ENCODE data around the gene CCT6A. TPM values are rescaled to one million over a fixed set of nuclear protein-coding genes. Genes with fewer than 3 reads are reported as not detected.
"Not testable (repeated sequence)": the region's sequence is repeated elsewhere in the genome, so short reads cannot be mapped to it uniquely, and the experiment has no call there.

Gene CCT6A
- total and polyA plus RNA-seq, 2 donors = 135 to 198 TPM

DNA sequence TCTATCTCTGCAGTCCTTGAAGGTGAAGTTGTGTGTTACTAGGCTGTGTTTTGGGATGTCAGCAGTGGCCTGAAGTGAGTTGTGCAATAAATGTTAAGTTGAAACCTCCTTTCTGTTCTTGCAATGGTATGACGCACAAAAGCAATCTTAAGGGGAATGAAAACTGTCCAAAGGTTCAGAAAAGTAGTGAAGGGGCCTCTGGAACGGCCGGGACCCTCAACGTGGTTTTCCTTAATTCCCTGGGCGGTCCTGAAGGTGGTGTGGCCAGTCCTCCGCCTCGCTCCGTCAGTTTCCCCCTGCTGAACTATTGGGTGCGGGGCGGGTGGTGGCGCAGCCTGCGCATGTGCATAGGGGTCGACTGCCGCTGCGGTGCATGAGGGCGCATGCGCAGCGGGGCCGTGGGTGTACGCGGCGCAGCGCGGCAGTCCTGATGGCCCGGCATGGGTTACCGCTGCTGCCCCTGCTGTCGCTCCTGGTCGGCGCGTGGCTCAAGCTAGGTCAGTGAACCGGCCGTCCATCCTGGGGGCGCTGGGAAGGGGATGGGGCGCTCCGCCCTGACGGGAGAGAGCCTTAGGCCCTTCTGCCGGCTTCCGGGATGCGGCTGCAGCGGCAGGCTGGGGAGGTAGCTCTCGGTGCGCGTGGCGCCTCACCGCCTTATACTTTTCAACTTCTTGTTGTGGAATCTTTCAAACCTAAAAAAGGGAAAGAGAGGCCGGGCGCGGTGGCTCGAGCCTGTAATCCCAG, 12.5 kb downstream of the CCT6A start, which contains the start of gene SUMF2:
Gene SUMF2 (plus strand): TSS at position 405 of the 744 bp plus-strand sequence. CDS start 26 bp downstream, at position 431.
- H3K9me3 ChIP-seq (ENCODE audit: control insufficient read depth in 2 of 2, insufficient read depth in 1 of 2, low read length in 1 of 2) = no peaks in the 10 kb centered on the region
- WGBS = 1% methylated on average over 49 of the region's 49 CpGs
- H3K4me1 ChIP-seq (ENCODE audit: control insufficient read depth in 2 of 2, insufficient read depth in 2 of 2, low read length in 2 of 2) = peaks cover 4 to 6% of the 10 kb centered on the region in 2 donors
- H3K36me3 ChIP-seq (ENCODE audit: control insufficient read depth in 2 of 2, insufficient read depth in 2 of 2, low read length in 1 of 2) = peaks cover 19 to 42% of the 10 kb centered on the region in 2 donors
- no peaks in the 10 kb centered on the region for H3K27me3 ChIP-seq (ENCODE audit: control insufficient read depth in 2 of 2, insufficient read depth in 1 of 2, low read length in 1 of 2)
- peak within 1 kb of the TSS; percentile 89 to 96 for H3K27ac ChIP-seq (ENCODE audit: low read depth in 1 of 2, low read length in 1 of 2)
- DNase-seq (ENCODE audit: low read depth in 6 of 9, low spot score in 9 of 9) = peak; percentile 75 to 95 (median 89)
- peak within 1 kb of the TSS; percentile 89 to 94 for H3K4me3 ChIP-seq (ENCODE audit: low read length in 2 of 2)

GRCh38 chr7:56066376-56066775, 14.8 kb downstream of the CCT6A start:
- not testable (repeated sequence) for H3K27me3 ChIP-seq (ENCODE audit: control insufficient read depth in 2 of 2, insufficient read depth in 1 of 2, low read length in 1 of 2); H3K4me3 ChIP-seq (ENCODE audit: low read length in 2 of 2); H3K4me1 ChIP-seq (ENCODE audit: control insufficient read depth in 2 of 2, insufficient read depth in 2 of 2, low read length in 2 of 2); H3K9me3 ChIP-seq (ENCODE audit: control insufficient read depth in 2 of 2, insufficient read depth in 1 of 2, low read length in 1 of 2); H3K27ac ChIP-seq (ENCODE audit: low read depth in 1 of 2, low read length in 1 of 2); DNase-seq (ENCODE audit: low read depth in 6 of 9, low spot score in 9 of 9)
- 97% methylated on average over 13 of the region's 13 CpGs for WGBS
- H3K36me3 ChIP-seq (ENCODE audit: control insufficient read depth in 2 of 2, insufficient read depth in 2 of 2, low read length in 1 of 2) = peaks cover 29 to 41% of the 10 kb centered on the region in 2 donors

- 58% methylated on average over 19 of the region's 19 CpGs for WGBS
Observed at GRCh38 chr7:56074371-56074791, 22.8 kb downstream of the CCT6A start.

DNA sequence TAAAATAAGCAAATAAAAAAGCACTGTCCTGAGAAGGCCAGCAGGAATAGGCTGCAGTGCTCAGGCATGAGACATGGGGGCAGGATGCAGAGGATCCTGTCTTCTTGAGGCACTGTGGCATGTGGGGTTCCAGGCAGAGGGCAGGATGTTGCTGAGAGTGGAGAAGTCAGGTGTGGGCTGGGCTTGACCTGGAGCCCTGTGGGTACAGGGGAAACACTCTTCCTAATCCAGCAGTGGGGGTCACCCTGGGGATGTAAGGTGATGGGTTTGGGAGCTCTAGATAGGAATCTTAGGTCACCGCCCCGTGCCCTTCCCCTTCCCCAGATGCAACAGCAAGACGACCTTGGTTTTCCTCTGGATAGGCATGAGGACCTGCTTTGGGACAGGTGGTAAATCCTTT, 26.1 kb downstream of the CCT6A start:
- Histone ChIP-seq H3K36me3 (ENCODE audit: control insufficient read depth in 2 of 2, insufficient read depth in 2 of 2, low read length in 1 of 2) (peaks cover 49 to 58% of the 10 kb centered on the region in 2 donors), H3K27ac (ENCODE audit: low read depth in 1 of 2, low read length in 1 of 2) (no peak overlapping the region), H3K9me3 (ENCODE audit: control insufficient read depth in 2 of 2, insufficient read depth in 1 of 2, low read length in 1 of 2) (no peaks in the 10 kb centered on the region), H3K27me3 (ENCODE audit: control insufficient read depth in 2 of 2, insufficient read depth in 1 of 2, low read length in 1 of 2) (no peaks in the 10 kb centered on the region), H3K4me1 (ENCODE audit: control insufficient read depth in 2 of 2, insufficient read depth in 2 of 2, low read length in 2 of 2) (peaks cover 0 to 4% of the 10 kb centered on the region in 2 donors), H3K4me3 (ENCODE audit: low read length in 2 of 2) (no peak overlapping the region)
- 99% methylated on average over 3 of the region's 3 CpGs for WGBS
- DNase-seq (ENCODE audit: low read depth in 6 of 9, low spot score in 9 of 9) = no peak

More at GRCh38 chr7:56074371-56074791, 22.8 kb downstream of the CCT6A start:
- peaks cover 39 to 58% of the 10 kb centered on the region in 2 donors for H3K36me3 ChIP-seq (ENCODE audit: control insufficient read depth in 2 of 2, insufficient read depth in 2 of 2, low read length in 1 of 2)
- H3K4me1 ChIP-seq (ENCODE audit: control insufficient read depth in 2 of 2, insufficient read depth in 2 of 2, low read length in 2 of 2) = peaks cover 0 to 2% of the 10 kb centered on the region in 2 donors
- H3K9me3 ChIP-seq (ENCODE audit: control insufficient read depth in 2 of 2, insufficient read depth in 1 of 2, low read length in 1 of 2) = no peaks in the 10 kb centered on the region
- no peaks in the 10 kb centered on the region for H3K27me3 ChIP-seq (ENCODE audit: control insufficient read depth in 2 of 2, insufficient read depth in 1 of 2, low read length in 1 of 2)
- DNase-seq (ENCODE audit: low read depth in 6 of 9, low spot score in 9 of 9) = peak in 5 of 9 donors; percentile 27 to 69 (median 50)
- no peak overlapping the region for H3K4me3 ChIP-seq (ENCODE audit: low read length in 2 of 2)
- H3K27ac ChIP-seq (ENCODE audit: low read depth in 1 of 2, low read length in 1 of 2) = no peak overlapping the region

DNA sequence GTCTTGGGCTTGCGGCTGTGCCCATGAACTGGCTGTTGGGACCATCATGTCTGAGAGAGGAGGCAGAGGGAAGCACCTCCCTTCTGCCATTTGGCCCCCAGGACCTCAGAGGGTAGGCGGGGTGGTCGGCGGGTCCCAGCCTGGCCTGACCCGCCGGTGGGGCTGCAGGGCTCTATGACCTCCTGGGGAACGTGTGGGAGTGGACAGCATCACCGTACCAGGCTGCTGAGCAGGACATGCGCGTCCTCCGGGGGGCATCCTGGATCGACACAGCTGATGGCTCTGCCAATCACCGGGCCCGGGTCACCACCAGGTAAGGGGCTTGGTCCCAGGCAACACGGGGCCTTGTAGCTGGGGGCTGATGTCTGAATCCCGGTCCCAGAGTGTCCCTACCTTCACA, 26.6 kb downstream of the CCT6A start:
- Histone ChIP-seq H3K4me1 (ENCODE audit: control insufficient read depth in 2 of 2, insufficient read depth in 2 of 2, low read length in 2 of 2) (peaks cover 0 to 4% of the 10 kb centered on the region in 2 donors), H3K9me3 (ENCODE audit: control insufficient read depth in 2 of 2, insufficient read depth in 1 of 2, low read length in 1 of 2) (no peaks in the 10 kb centered on the region), H3K36me3 (ENCODE audit: control insufficient read depth in 2 of 2, insufficient read depth in 2 of 2, low read length in 1 of 2) (peaks cover 44 to 54% of the 10 kb centered on the region in 2 donors), H3K27ac (ENCODE audit: low read depth in 1 of 2, low read length in 1 of 2) (no peak overlapping the region), H3K27me3 (ENCODE audit: control insufficient read depth in 2 of 2, insufficient read depth in 1 of 2, low read length in 1 of 2) (no peaks in the 10 kb centered on the region), H3K4me3 (ENCODE audit: low read length in 2 of 2) (no peak overlapping the region)
- WGBS = over 99% methylated on average over 16 of the region's 16 CpGs
- no peak for DNase-seq (ENCODE audit: low read depth in 6 of 9, low spot score in 9 of 9)

DNA sequence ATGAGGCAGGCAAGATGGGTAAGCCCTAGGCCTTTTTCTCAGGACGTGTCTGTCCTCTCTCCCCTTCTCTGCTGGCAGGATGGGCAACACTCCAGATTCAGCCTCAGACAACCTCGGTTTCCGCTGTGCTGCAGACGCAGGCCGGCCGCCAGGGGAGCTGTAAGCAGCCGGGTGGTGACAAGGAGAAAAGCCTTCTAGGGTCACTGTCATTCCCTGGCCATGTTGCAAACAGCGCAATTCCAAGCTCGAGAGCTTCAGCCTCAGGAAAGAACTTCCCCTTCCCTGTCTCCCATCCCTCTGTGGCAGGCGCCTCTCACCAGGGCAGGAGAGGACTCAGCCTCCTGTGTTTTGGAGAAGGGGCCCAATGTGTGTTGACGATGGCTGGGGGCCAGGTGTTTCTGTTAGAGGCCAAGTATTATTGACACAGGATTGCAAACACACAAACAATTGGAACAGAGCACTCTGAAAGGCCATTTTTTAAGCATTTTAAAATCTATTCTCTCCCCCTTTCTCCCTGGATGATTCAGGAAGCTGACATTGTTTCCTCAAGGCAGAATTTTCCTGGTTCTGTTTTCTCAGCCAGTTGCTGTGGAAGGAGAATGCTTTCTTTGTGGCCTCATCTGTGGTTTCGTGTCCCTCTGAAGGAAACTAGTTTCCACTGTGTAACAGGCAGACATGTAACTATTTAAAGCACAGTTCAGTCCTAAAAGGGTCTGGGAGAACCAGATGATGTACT, 28.1 kb downstream of the CCT6A start:
- Histone ChIP-seq H3K9me3 (ENCODE audit: control insufficient read depth in 2 of 2, insufficient read depth in 1 of 2, low read length in 1 of 2) (no peaks in the 10 kb centered on the region), H3K4me1 (ENCODE audit: control insufficient read depth in 2 of 2, insufficient read depth in 2 of 2, low read length in 2 of 2) (peaks cover 0 to 4% of the 10 kb centered on the region in 2 donors), H3K36me3 (ENCODE audit: control insufficient read depth in 2 of 2, insufficient read depth in 2 of 2, low read length in 1 of 2) (peaks cover 44 to 51% of the 10 kb centered on the region in 2 donors), H3K4me3 (ENCODE audit: low read length in 2 of 2) (no peak overlapping the region), H3K27me3 (ENCODE audit: control insufficient read depth in 2 of 2, insufficient read depth in 1 of 2, low read length in 1 of 2) (no peaks in the 10 kb centered on the region), H3K27ac (ENCODE audit: low read depth in 1 of 2, low read length in 1 of 2) (no peak overlapping the region)
- WGBS = 92% methylated on average over 12 of the region's 12 CpGs
- no peak for DNase-seq (ENCODE audit: low read depth in 6 of 9, low spot score in 9 of 9)

GRCh38 chr7:56080726-56081435, 29.3 kb downstream of the CCT6A start:
- H3K36me3 ChIP-seq (ENCODE audit: control insufficient read depth in 2 of 2, insufficient read depth in 2 of 2, low read length in 1 of 2) = peaks cover 41 to 49% of the 10 kb centered on the region in 2 donors
- WGBS = 97% methylated on average over 28 of the region's 28 CpGs
- not testable (repeated sequence) for H3K27me3 ChIP-seq (ENCODE audit: control insufficient read depth in 2 of 2, insufficient read depth in 1 of 2, low read length in 1 of 2); H3K9me3 ChIP-seq (ENCODE audit: control insufficient read depth in 2 of 2, insufficient read depth in 1 of 2, low read length in 1 of 2); DNase-seq (ENCODE audit: low read depth in 6 of 9, low spot score in 9 of 9); H3K4me3 ChIP-seq (ENCODE audit: low read length in 2 of 2); H3K4me1 ChIP-seq (ENCODE audit: control insufficient read depth in 2 of 2, insufficient read depth in 2 of 2, low read length in 2 of 2); H3K27ac ChIP-seq (ENCODE audit: low read depth in 1 of 2, low read length in 1 of 2)

GRCh38 chr7:56081626-56082340, 30.2 kb downstream of the CCT6A start:
- no peak overlapping the region for H3K27ac ChIP-seq (ENCODE audit: low read depth in 1 of 2, low read length in 1 of 2)
- 98% methylated on average over 29 of the region's 29 CpGs for WGBS
- H3K36me3 ChIP-seq (ENCODE audit: control insufficient read depth in 2 of 2, insufficient read depth in 2 of 2, low read length in 1 of 2) = peaks cover 42 to 47% of the 10 kb centered on the region in 2 donors
- no peaks in the 10 kb centered on the region for H3K27me3 ChIP-seq (ENCODE audit: control insufficient read depth in 2 of 2, insufficient read depth in 1 of 2, low read length in 1 of 2)
- H3K9me3 ChIP-seq (ENCODE audit: control insufficient read depth in 2 of 2, insufficient read depth in 1 of 2, low read length in 1 of 2) = no peaks in the 10 kb centered on the region
- no peak for DNase-seq (ENCODE audit: low read depth in 6 of 9, low spot score in 9 of 9)
- no peak overlapping the region for H3K4me3 ChIP-seq (ENCODE audit: low read length in 2 of 2)
- peaks cover 0 to 4% of the 10 kb centered on the region in 2 donors for H3K4me1 ChIP-seq (ENCODE audit: control insufficient read depth in 2 of 2, insufficient read depth in 2 of 2, low read length in 2 of 2)

Measured in thymus (tissue), 11 donors.